GM23338 (cell line): ENCODE data around the gene SIRT1. TPM values are rescaled to one million over a fixed set of nuclear protein-coding genes. Genes with fewer than 3 reads are reported as not detected.

Experiments used
- ATAC-seq: fragments of 200-7000 bp; cut with Tn5 transposase; 3 replicates; pipeline ENCODE4 v1.9.1; 2020
- DNase-seq: peaks from one replicate; pipeline ENCODE4 v3.0.0-alpha.2; 2015; ENCODE audit warnings: low spot score
- H2AFZ ChIP-seq: fragments of 200-600 bp; sonication (generic); 2 replicates; pipeline ENCODE4 v1.8.0; 2016; ENCODE audit warnings: antibody characterized with exemption, mild to moderate bottlenecking, moderate library complexity
- H3F3A ChIP-seq: fragments of 200-600 bp; sonication (generic); replicated peaks from 2 replicates; pipeline ENCODE4 v1.8.0; 2017; ENCODE audit warnings: antibody characterized with exemption, mixed run types, low read depth
- H3K27ac ChIP-seq: fragments of 200-600 bp; sonication (generic); 2 replicates; pipeline ENCODE4 v1.6.1; 2016; ENCODE audit warnings: low read depth
- H3K27me3 ChIP-seq: fragments of 200-600 bp; sonication (generic); 2 replicates; pipeline ENCODE4 v1.8.0; 2016; ENCODE audit warnings: mild to moderate bottlenecking, mixed run types, moderate library complexity; ENCODE audit not compliant: insufficient read depth
- H3K36me3 ChIP-seq: fragments of 200-600 bp; sonication (generic); 2 replicates; pipeline ENCODE4 v1.8.0; 2016; ENCODE audit warnings: mild to moderate bottlenecking; ENCODE audit not compliant: insufficient read depth
- H3K4me1 ChIP-seq: fragments of 200-600 bp; sonication (generic); 2 replicates; pipeline ENCODE4 v1.8.0; 2016; ENCODE audit warnings: mild to moderate bottlenecking, moderate library complexity; ENCODE audit not compliant: insufficient read depth
- H3K4me2 ChIP-seq: fragments of 200-600 bp; sonication (generic); 2 replicates; pipeline ENCODE4 v1.7.1; 2017; ENCODE audit warnings: mixed run types
- H3K4me3 ChIP-seq: fragments of 200-600 bp; sonication (generic); 2 replicates; pipeline ENCODE4 v1.6.1; 2016; ENCODE audit warnings: mixed run types
- H3K79me2 ChIP-seq: fragments of 200-600 bp; sonication (generic); replicated peaks from 2 replicates; pipeline ENCODE4 v1.8.0; 2017; ENCODE audit warnings: mild to moderate bottlenecking; ENCODE audit not compliant: insufficient read depth
- H3K9me2 ChIP-seq: fragments of 200-600 bp; sonication (generic); 2 replicates; pipeline ENCODE4 v1.8.0; 2017; ENCODE audit not compliant: insufficient read depth
- H4K20me1 ChIP-seq: fragments of 200-600 bp; sonication (generic); replicated peaks from 2 replicates; pipeline ENCODE4 v1.8.0; 2017; ENCODE audit warnings: mild to moderate bottlenecking; ENCODE audit not compliant: insufficient read depth
- H3K27ac Mint-ChIP-seq: 2 replicates; pipeline ENCODE4 v1.8.0; 2020; ENCODE audit warnings: inconsistent platforms, mild to moderate bottlenecking, moderate library complexity, mixed read lengths
- H3K27me3 Mint-ChIP-seq: 3 replicates; pipeline ENCODE4 v1.8.0; 2022; ENCODE audit warnings: low read depth, mild to moderate bottlenecking, moderate library complexity, mixed read lengths, inconsistent platforms; ENCODE audit not compliant: insufficient read depth, poor library complexity
- H3K36me3 Mint-ChIP-seq: 3 replicates; pipeline ENCODE4 v1.8.0; 2021; ENCODE audit warnings: low read depth, mild to moderate bottlenecking, inconsistent platforms, moderate library complexity, mixed read lengths
- H3K4me1 Mint-ChIP-seq: 3 replicates; pipeline ENCODE4 v1.8.0; 2020; ENCODE audit warnings: mild to moderate bottlenecking, inconsistent platforms, mixed read lengths
- H3K4me3 Mint-ChIP-seq: 3 replicates; pipeline ENCODE4 v1.8.0; 2021; ENCODE audit warnings: moderate library complexity, mild to moderate bottlenecking, inconsistent platforms, mixed read lengths
- H3K9me3 Mint-ChIP-seq: 3 replicates; pipeline ENCODE4 v1.8.0; 2020; ENCODE audit warnings: moderate library complexity, mild to moderate bottlenecking, inconsistent platforms, mixed read lengths
- CREB1 ChIP-seq: fragments of 250-450 bp; sonication (Bioruptor Pico); IDR thresholded peaks from 2 replicates; pipeline ENCODE4 v1.5.0; 2020; ENCODE audit warnings: low read depth, mild to moderate bottlenecking, moderate library complexity
- CTCF ChIP-seq, 2 experiments: fragments of 200-600 bp in 1 of 2; sonication (generic) in 1 of 2; conservative IDR thresholded peaks; 2 replicates each; pipeline versions ENCODE4 v1.5.1 to v1.6.1; 2016 to 2017; ENCODE audit warnings: antibody characterized with exemption in 2 of 2, low read depth in 2 of 2, mild to moderate bottlenecking in 2 of 2, moderate library complexity in 1 of 2
- ETS1 ChIP-seq: IDR thresholded peaks from 2 replicates; pipeline ENCODE4 v1.6.1; 2016; ENCODE audit warnings: antibody characterized with exemption
- EZH2 ChIP-seq: fragments of 200-600 bp; sonication (generic); IDR thresholded peaks from one replicate; pipeline ENCODE4 v1.8.0; 2017; ENCODE audit warnings: antibody characterized with exemption, mild to moderate bottlenecking, low read depth; ENCODE audit not compliant: unreplicated experiment
- EZH2phosphoT487 ChIP-seq: fragments of 200-600 bp; sonication (generic); IDR thresholded peaks from one replicate; pipeline ENCODE4 v1.8.1; 2018; ENCODE audit warnings: antibody characterized with exemption; ENCODE audit not compliant: unreplicated experiment
- JUNB ChIP-seq: IDR thresholded peaks from one replicate; pipeline ENCODE4 v1.6.1; 2016; ENCODE audit warnings: antibody characterized with exemption; ENCODE audit not compliant: unreplicated experiment
- NANOG ChIP-seq: IDR thresholded peaks from 2 replicates; pipeline ENCODE4 v1.6.1; 2016; ENCODE audit warnings: antibody characterized with exemption, borderline replicate concordance
- POLR2AphosphoS5 ChIP-seq: IDR thresholded peaks from 2 replicates; pipeline ENCODE4 v1.6.1; 2016; ENCODE audit warnings: antibody characterized with exemption, low read depth
- REST ChIP-seq: IDR thresholded peaks from one replicate; pipeline ENCODE4 v1.6.1; 2018; ENCODE audit warnings: antibody characterized with exemption; ENCODE audit not compliant: unreplicated experiment
- STAT1 ChIP-seq: IDR thresholded peaks from one replicate; pipeline ENCODE4 v1.6.1; 2016; ENCODE audit warnings: antibody characterized with exemption; ENCODE audit not compliant: unreplicated experiment
- ZNF114 ChIP-seq: fragments of 250-450 bp; sonication (Bioruptor Pico); IDR thresholded peaks from 2 replicates; pipeline ENCODE4 v1.5.0; 2020; ENCODE audit warnings: mild to moderate bottlenecking, moderate library complexity
- ZNF331 ChIP-seq: fragments of 250-450 bp; sonication (Bioruptor Pico); IDR thresholded peaks from 2 replicates; pipeline ENCODE4 v1.5.0; 2020; ENCODE audit warnings: low read depth, mild to moderate bottlenecking, moderate library complexity
- ZNF462 ChIP-seq: fragments of 250-450 bp; sonication (Bioruptor Pico); IDR thresholded peaks from 2 replicates; pipeline ENCODE4 v1.5.0; 2020; ENCODE audit warnings: mild to moderate bottlenecking, moderate library complexity
- polyA plus RNA-seq: library from polyadenylated mRNA; unstranded; fragments of >200 nt; fragmentation: Nextera tagmentation; extraction: Ambion mirVana; gene quantifications from 2 replicates; pipeline ENCODE4 v1.2.1, GENCODE V29; 2016
- total RNA-seq: library from RNA; depleted of rRNA; stranded (reverse); fragments of >200 nt; shearing (Covaris generic); gene quantifications from 2 replicates; pipeline ENCODE4 v1.2.3, GENCODE V29; 2014

The SIRT1 gene
- total and polyA plus RNA-seq, 2 experiments from 2014 or later = 35.9 to 61.6 TPM

DNA sequence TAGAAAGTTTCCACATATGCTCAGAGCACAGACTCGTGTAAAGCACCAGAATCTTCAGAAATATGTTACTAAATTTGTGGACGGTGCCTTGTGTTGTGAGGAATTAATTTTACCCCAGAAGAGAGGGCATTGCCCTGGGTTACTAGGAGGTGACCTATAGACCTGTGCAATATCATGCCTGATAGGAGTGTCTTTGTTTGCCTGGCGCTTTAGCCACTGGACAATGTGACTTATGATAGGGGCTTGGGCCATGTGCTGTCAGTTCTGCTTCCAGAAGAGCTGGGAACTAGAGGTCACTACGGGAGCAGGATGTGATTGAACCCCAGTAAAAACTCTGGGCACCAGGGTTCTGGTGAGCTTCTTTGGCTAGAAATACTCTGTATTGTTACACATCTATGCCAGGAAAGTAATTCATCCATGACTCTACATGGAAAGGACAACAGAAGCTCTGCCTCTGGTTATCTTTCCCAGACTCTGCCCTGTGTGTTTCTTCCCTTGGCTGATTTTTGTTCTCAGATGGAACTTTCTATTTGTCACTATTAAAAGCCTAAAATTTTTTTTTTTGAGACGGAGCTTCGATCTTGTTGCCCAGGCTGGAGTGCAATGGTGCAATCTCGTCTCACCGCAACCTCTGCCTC lies 75.5 kb downstream of the SIRT1 start:
- 0 out of 2 replicates have a peak, but pooled peaks cover 5% of the 10 kb centered on the region for H3K36me3 ChIP-seq
- H3K4me2 ChIP-seq = no peak overlapping the region
- no peak overlapping the region for H3K4me3 ChIP-seq
- H2AFZ ChIP-seq = no peak overlapping the region
- no peaks in the 10 kb centered on the region for H3K9me2 ChIP-seq
- H3K4me1 Mint-ChIP-seq = peaks cover 9% of the 10 kb centered on the region
- no peaks in the 10 kb centered on the region for H3K9me3 Mint-ChIP-seq
- no peaks in the 10 kb centered on the region for H3K79me2 ChIP-seq
- ATAC-seq (no peak), DNase-seq (no peak)
- H3K36me3 Mint-ChIP-seq = no peaks in the 10 kb centered on the region
- H4K20me1 ChIP-seq = no peaks in the 10 kb centered on the region
- H3K4me1 ChIP-seq = no peaks in the 10 kb centered on the region
- no peak overlapping the region for H3K27ac ChIP-seq
- no peaks in the 10 kb centered on the region for H3K27me3 Mint-ChIP-seq
- TF ChIP-seq ZNF462 = no peak
- TF ChIP-seq NANOG = no peak
- no peak for TF ChIP-seq CTCF (conservative IDR thresholded peaks at IDR 0.05; ENCODE audit: low read depth in 2 of 2)
- TF ChIP-seq CREB1 (CRISPR knock-in tag) = no peak
- no peak for TF ChIP-seq ZNF331
- TF ChIP-seq EZH2 = no peak
- TF ChIP-seq ETS1 = no peak
- no peak for TF ChIP-seq POLR2AphosphoS5
- TF ChIP-seq EZH2phosphoT487 = no peak
- no peak for TF ChIP-seq JUNB
- no peak for TF ChIP-seq REST
- no peak for TF ChIP-seq STAT1
- TF ChIP-seq ZNF114 = no peak
- no peak overlapping the region for H3K4me3 Mint-ChIP-seq
- H3K27ac Mint-ChIP-seq = no peak overlapping the region
- no peaks in the 10 kb centered on the region for H3F3A ChIP-seq
- no peaks in the 10 kb centered on the region for H3K27me3 ChIP-seq
